Measurements from ENCODE around the gene TNS1. TPM values are rescaled to one million over a fixed set of nuclear protein-coding genes. Genes with fewer than 3 reads are reported as not detected.

The TNS1 gene
- total and polyA plus RNA-seq, 9 of the 15 experiments (the other 6 are each of a cell fraction or from before 2014, with no cell fraction given), result 0.13 to 2.7 (median 0.77) TPM

DNA sequence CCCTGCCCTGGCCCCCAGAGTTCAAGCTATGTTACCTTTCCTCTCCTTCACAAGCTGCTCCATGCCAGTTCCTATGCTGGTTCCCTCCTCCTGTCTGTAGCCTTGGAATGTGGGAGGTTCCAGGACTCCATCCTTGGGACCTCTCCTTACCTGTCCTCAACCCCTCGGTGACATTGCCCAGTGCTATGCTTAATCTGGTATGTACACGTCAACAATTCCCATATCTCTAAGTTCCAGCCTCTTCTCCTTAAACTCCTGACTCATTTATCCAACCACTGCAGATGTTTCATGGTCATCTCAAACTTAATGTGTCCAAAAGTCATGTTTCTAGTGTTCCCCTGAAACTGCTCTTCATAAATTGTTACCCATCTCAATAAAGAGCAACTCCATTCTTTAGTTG lies 160.8 kb downstream of the TNS1 start (continued):
- TF ChIP-seq BRF1 (IDR thresholded peaks at IDR 0.05; ENCODE audit: borderline replicate concordance, extremely low read depth, insufficient read length) (no peak), ZNF311 (CRISPR knock-in tag; IDR thresholded peaks at IDR 0.05) (no peak), NFRKB (IDR thresholded peaks at IDR 0.05; ENCODE audit: low read depth) (no peak), CHD4 (IDR thresholded peaks at IDR 0.05; ENCODE audit: insufficient read depth, insufficient replicate concordance, low read depth, low read length, poor library complexity, severe bottlenecking) (no peak), SP2 (IDR thresholded peaks at IDR 0.05; ENCODE audit: extremely low read depth, low read depth, low read length, poor library complexity, severe bottlenecking) (no peak), C11orf30 (IDR thresholded peaks at IDR 0.05; ENCODE audit: low read depth) (peak; percentile 81), CHD1 (IDR thresholded peaks at IDR 0.05; ENCODE audit: low read length) (no peak), LEF1 (IDR thresholded peaks at IDR 0.05) (peak; percentile 55; the same call in 1 of the 2 replicates)
- TF ChIP-seq, protein P1, sequence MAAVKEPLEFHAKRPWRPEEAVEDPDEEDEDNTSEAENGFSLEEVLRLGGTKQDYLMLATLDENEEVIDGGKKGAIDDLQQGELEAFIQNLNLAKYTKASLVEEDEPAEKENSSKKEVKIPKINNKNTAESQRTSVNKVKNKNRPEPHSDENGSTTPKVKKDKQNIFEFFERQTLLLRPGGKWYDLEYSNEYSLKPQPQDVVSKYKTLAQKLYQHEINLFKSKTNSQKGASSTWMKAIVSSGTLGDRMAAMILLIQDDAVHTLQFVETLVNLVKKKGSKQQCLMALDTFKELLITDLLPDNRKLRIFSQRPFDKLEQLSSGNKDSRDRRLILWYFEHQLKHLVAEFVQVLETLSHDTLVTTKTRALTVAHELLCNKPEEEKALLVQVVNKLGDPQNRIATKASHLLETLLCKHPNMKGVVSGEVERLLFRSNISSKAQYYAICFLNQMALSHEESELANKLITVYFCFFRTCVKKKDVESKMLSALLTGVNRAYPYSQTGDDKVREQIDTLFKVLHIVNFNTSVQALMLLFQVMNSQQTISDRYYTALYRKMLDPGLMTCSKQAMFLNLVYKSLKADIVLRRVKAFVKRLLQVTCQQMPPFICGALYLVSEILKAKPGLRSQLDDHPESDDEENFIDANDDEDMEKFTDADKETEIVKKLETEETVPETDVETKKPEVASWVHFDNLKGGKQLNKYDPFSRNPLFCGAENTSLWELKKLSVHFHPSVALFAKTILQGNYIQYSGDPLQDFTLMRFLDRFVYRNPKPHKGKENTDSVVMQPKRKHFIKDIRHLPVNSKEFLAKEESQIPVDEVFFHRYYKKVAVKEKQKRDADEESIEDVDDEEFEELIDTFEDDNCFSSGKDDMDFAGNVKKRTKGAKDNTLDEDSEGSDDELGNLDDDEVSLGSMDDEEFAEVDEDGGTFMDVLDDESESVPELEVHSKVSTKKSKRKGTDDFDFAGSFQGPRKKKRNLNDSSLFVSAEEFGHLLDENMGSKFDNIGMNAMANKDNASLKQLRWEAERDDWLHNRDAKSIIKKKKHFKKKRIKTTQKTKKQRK (IDR thresholded peaks at IDR 0.05; ENCODE audit: borderline replicate concordance, low read depth, low read length), result no peak
- TF ChIP-seq, protein P2, sequence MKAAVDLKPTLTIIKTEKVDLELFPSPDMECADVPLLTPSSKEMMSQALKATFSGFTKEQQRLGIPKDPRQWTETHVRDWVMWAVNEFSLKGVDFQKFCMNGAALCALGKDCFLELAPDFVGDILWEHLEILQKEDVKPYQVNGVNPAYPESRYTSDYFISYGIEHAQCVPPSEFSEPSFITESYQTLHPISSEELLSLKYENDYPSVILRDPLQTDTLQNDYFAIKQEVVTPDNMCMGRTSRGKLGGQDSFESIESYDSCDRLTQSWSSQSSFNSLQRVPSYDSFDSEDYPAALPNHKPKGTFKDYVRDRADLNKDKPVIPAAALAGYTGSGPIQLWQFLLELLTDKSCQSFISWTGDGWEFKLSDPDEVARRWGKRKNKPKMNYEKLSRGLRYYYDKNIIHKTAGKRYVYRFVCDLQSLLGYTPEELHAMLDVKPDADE (conservative IDR thresholded peaks at IDR 0.05; ENCODE audit: control insufficient read depth, low read depth, low read length), result no peak
- TF ChIP-seq, protein P3, sequence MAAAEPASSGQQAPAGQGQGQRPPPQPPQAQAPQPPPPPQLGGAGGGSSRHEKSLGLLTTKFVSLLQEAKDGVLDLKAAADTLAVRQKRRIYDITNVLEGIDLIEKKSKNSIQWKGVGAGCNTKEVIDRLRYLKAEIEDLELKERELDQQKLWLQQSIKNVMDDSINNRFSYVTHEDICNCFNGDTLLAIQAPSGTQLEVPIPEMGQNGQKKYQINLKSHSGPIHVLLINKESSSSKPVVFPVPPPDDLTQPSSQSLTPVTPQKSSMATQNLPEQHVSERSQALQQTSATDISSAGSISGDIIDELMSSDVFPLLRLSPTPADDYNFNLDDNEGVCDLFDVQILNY (CRISPR knock-in tag; IDR thresholded peaks at IDR 0.05), result no peak
- TF ChIP-seq, protein P4, sequence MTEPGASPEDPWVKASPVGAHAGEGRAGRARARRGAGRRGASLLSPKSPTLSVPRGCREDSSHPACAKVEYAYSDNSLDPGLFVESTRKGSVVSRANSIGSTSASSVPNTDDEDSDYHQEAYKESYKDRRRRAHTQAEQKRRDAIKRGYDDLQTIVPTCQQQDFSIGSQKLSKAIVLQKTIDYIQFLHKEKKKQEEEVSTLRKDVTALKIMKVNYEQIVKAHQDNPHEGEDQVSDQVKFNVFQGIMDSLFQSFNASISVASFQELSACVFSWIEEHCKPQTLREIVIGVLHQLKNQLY (CRISPR knock-in tag; conservative IDR thresholded peaks at IDR 0.05), result no peak
- TF ChIP-seq, protein P5, sequence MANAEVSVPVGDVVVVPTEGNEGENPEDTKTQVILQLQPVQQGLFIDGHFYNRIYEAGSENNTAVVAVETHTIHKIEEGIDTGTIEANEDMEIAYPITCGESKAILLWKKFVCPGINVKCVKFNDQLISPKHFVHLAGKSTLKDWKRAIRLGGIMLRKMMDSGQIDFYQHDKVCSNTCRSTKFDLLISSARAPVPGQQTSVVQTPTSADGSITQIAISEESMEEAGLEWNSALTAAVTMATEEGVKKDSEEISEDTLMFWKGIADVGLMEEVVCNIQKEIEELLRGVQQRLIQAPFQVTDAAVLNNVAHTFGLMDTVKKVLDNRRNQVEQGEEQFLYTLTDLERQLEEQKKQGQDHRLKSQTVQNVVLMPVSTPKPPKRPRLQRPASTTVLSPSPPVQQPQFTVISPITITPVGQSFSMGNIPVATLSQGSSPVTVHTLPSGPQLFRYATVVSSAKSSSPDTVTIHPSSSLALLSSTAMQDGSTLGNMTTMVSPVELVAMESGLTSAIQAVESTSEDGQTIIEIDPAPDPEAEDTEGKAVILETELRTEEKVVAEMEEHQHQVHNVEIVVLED (CRISPR knock-in tag; IDR thresholded peaks at IDR 0.05), result no peak
- TF ChIP-seq, protein P6, sequence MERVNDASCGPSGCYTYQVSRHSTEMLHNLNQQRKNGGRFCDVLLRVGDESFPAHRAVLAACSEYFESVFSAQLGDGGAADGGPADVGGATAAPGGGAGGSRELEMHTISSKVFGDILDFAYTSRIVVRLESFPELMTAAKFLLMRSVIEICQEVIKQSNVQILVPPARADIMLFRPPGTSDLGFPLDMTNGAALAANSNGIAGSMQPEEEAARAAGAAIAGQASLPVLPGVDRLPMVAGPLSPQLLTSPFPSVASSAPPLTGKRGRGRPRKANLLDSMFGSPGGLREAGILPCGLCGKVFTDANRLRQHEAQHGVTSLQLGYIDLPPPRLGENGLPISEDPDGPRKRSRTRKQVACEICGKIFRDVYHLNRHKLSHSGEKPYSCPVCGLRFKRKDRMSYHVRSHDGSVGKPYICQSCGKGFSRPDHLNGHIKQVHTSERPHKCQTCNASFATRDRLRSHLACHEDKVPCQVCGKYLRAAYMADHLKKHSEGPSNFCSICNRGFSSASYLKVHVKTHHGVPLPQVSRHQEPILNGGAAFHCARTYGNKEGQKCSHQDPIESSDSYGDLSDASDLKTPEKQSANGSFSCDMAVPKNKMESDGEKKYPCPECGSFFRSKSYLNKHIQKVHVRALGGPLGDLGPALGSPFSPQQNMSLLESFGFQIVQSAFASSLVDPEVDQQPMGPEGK (CRISPR knock-in tag; IDR thresholded peaks at IDR 0.05; ENCODE audit: borderline replicate concordance), result no peak
- TF ChIP-seq, protein P7, sequence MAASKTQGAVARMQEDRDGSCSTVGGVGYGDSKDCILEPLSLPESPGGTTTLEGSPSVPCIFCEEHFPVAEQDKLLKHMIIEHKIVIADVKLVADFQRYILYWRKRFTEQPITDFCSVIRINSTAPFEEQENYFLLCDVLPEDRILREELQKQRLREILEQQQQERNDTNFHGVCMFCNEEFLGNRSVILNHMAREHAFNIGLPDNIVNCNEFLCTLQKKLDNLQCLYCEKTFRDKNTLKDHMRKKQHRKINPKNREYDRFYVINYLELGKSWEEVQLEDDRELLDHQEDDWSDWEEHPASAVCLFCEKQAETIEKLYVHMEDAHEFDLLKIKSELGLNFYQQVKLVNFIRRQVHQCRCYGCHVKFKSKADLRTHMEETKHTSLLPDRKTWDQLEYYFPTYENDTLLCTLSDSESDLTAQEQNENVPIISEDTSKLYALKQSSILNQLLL (CRISPR knock-in tag; IDR thresholded peaks at IDR 0.05; ENCODE audit: borderline replicate concordance), result no peak

Data from K562 (cell line).